ENCODE measurements around the gene CAPNS2. TPM values are rescaled to one million over a fixed set of nuclear protein-coding genes. Genes with fewer than 3 reads are reported as not detected.

The CAPNS2 gene
- total RNA-seq, 1 experiment from 2014 or later: 1.4 TPM

GRCh38 chr16:55576384-55576783, 9.9 kb downstream of the CAPNS2 start:
- no peaks in the 10 kb centered on the region for H3K4me1 ChIP-seq (ENCODE audit: control insufficient read depth, insufficient read depth, low read length)
- no peak for DNase-seq (ENCODE audit: low read depth, low spot score)
- TF ChIP-seq TCF7L2 (IDR thresholded peaks at IDR 0.05; ENCODE audit: low read depth, low read length) (no peak), REST (IDR thresholded peaks at IDR 0.05; ENCODE audit: insufficient read depth in 1 of 2, low read depth in 2 of 2, low read length in 1 of 2) (no peak), SIN3A (IDR thresholded peaks at IDR 0.05; ENCODE audit: borderline replicate concordance, insufficient read depth, low read depth, low read length) (no peak), POLR2AphosphoS5 (IDR thresholded peaks at IDR 0.05; ENCODE audit: low read depth, low read length) (no peak)
- TF ChIP-seq, protein P1, sequence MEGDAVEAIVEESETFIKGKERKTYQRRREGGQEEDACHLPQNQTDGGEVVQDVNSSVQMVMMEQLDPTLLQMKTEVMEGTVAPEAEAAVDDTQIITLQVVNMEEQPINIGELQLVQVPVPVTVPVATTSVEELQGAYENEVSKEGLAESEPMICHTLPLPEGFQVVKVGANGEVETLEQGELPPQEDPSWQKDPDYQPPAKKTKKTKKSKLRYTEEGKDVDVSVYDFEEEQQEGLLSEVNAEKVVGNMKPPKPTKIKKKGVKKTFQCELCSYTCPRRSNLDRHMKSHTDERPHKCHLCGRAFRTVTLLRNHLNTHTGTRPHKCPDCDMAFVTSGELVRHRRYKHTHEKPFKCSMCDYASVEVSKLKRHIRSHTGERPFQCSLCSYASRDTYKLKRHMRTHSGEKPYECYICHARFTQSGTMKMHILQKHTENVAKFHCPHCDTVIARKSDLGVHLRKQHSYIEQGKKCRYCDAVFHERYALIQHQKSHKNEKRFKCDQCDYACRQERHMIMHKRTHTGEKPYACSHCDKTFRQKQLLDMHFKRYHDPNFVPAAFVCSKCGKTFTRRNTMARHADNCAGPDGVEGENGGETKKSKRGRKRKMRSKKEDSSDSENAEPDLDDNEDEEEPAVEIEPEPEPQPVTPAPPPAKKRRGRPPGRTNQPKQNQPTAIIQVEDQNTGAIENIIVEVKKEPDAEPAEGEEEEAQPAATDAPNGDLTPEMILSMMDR (IDR thresholded peaks at IDR 0.05): no peak
- H3K36me3 ChIP-seq (ENCODE audit: control insufficient read depth, insufficient read depth, low read length): peaks cover 13% of the 10 kb centered on the region
- H3K27me3 ChIP-seq (ENCODE audit: control insufficient read depth, insufficient read depth, low read length): no peaks in the 10 kb centered on the region
- intact Hi-C loops (cut with micrococcal nuclease; ENCODE audit: unreplicated experiment) (no loop called here), in situ Hi-C loops (cut with HindIII; ENCODE audit: low pct_unique_long_range_greater_than_20kb, low sequenced_read_pairs) (no loop called here)
- H3K27ac ChIP-seq (ENCODE audit: low read length): no peak overlapping the region
- POLR2A ChIA-PET: no interaction called here
- H3K9me3 ChIP-seq (ENCODE audit: control insufficient read depth, insufficient read depth, low read depth, low read length): no peaks in the 10 kb centered on the region
- CTCF ChIA-PET: no interaction called here
- ATAC-seq: no peak
- BruUV-seq (replicated peaks): no TSS peak
- H3K4me3 ChIP-seq (ENCODE audit: low read depth in 2 of 2, low read length in 2 of 2): no peak overlapping the region

- no peaks in the 10 kb centered on the region for H3K4me1 ChIP-seq (ENCODE audit: control insufficient read depth, insufficient read depth, low read length)
- no peak overlapping the region for H3K27ac ChIP-seq (ENCODE audit: low read length)
- DNase-seq (ENCODE audit: low read depth, low spot score): no peak
- no peak for TF ChIP-seq SIN3A (IDR thresholded peaks at IDR 0.05; ENCODE audit: borderline replicate concordance, insufficient read depth, low read depth, low read length)
- TF ChIP-seq, protein P1 (IDR thresholded peaks at IDR 0.05): no peak
- TF ChIP-seq REST (IDR thresholded peaks at IDR 0.05; ENCODE audit: insufficient read depth in 1 of 2, low read depth in 2 of 2, low read length in 1 of 2): no peak
- TF ChIP-seq POLR2AphosphoS5 (IDR thresholded peaks at IDR 0.05; ENCODE audit: low read depth, low read length): no peak
- no peak for TF ChIP-seq TCF7L2 (IDR thresholded peaks at IDR 0.05; ENCODE audit: low read depth, low read length)
- H3K36me3 ChIP-seq (ENCODE audit: control insufficient read depth, insufficient read depth, low read length): peaks cover 20% of the 10 kb centered on the region
- intact Hi-C loops (cut with micrococcal nuclease; ENCODE audit: unreplicated experiment) (no loop called here), in situ Hi-C loops (cut with HindIII; ENCODE audit: low pct_unique_long_range_greater_than_20kb, low sequenced_read_pairs) (no loop called here)
- no peak overlapping the region for H3K4me3 ChIP-seq (ENCODE audit: low read depth in 2 of 2, low read length in 2 of 2)
- no peak for ATAC-seq
- H3K9me3 ChIP-seq (ENCODE audit: control insufficient read depth, insufficient read depth, low read depth, low read length): no peaks in the 10 kb centered on the region
- CTCF ChIA-PET: no interaction called here
- POLR2A ChIA-PET: no interaction called here
- H3K27me3 ChIP-seq (ENCODE audit: control insufficient read depth, insufficient read depth, low read length): no peaks in the 10 kb centered on the region
- no TSS peak for BruUV-seq (replicated peaks)
Observed at GRCh38 chr16:55577887-55578286, 11.4 kb downstream of the CAPNS2 start.
